Left lung (tissue), 10 donors: ENCODE measurements around the gene DTD1. TPM values are rescaled to one million over a fixed set of nuclear protein-coding genes. Genes with fewer than 3 reads are reported as not detected.

Experiments used
- ATAC-seq: fragments of 200-7000 bp; cut with Tn5 transposase; one replicate; pipeline ENCODE4 v1.9.1; 2020; ENCODE audit warnings: moderate library complexity
- DNase-seq, 4 donors: peaks; one replicate each; pipeline ENCODE4 v3.0.0-alpha.2; 2013 to 2020
- H3K27ac ChIP-seq, 2 donors: fragments of 200-600 bp; sonication (generic) in 1 of 2; one replicate each; pipeline versions ENCODE4 v1.5.0 to v1.8.0; 2020 to 2021
- H3K27me3 ChIP-seq, 2 donors: fragments of 200-600 bp; sonication (generic) in 1 of 2; one replicate each; pipeline versions ENCODE4 v1.5.0 to v1.8.0; 2020 to 2021
- H3K36me3 ChIP-seq, 2 donors: fragments of 200-600 bp; sonication (generic) in 1 of 2; one replicate each; pipeline versions ENCODE4 v1.5.0 to v1.8.0; 2020 to 2021
- H3K4me1 ChIP-seq, 2 donors: fragments of 200-600 bp; one replicate each; pipeline ENCODE4 v1.8.0; 2021
- H3K4me3 ChIP-seq, 2 donors: fragments of 200-600 bp; sonication (generic) in 1 of 2; one replicate each; pipeline versions ENCODE4 v1.5.0 to v1.8.0; 2020 to 2021; ENCODE audit warnings: mild to moderate bottlenecking in 1 of 2
- H3K9me3 ChIP-seq, 2 donors: fragments of 200-600 bp; sonication (generic) in 1 of 2; one replicate each; pipeline versions ENCODE4 v1.5.0 to v1.8.0; 2020 to 2021
- intact Hi-C, 2 donors: fragments of 100-400 bp; cut with DNase I; formaldehyde crosslinking; loops; one replicate each; pipeline versions ENCODE4 v1.11.2 to v1.14.2; 2022
- polyA plus RNA-seq, 6 donors: library from polyadenylated mRNA; unstranded; fragments of 120-200 nt; gene quantifications; one replicate each; pipeline ENCODE4 v1.2.1, GENCODE V29; 2013; ENCODE audit not compliant: insufficient read length in 6 of 6
- total RNA-seq, 2 donors: library from RNA; stranded (reverse); fragmentation: NEBNext Ultra II Directional; extraction: Animal tissue kit (Norgen Biotek cat#: 25700); gene quantifications; one replicate each; pipeline ENCODE4 v1.2.1, GENCODE V29; 2021
- TF ChIP-seq, protein P1 (sequence below), 2 donors: fragments of 200-600 bp; sonication (generic) in 1 of 2; IDR thresholded peaks; one replicate each; pipeline versions ENCODE4 v1.5.0 to v1.8.0; 2021; ENCODE audit warnings: antibody characterized with exemption in 2 of 2
- donor health status: DM: no; HTN: yes; CAD: no.
- donor health status: DM: no; HTN: no; CAD: no.

DTD1 gene
- total and polyA plus RNA-seq, 8 donors: 14.8 to 27.5 (median 25.6) TPM

DNA sequence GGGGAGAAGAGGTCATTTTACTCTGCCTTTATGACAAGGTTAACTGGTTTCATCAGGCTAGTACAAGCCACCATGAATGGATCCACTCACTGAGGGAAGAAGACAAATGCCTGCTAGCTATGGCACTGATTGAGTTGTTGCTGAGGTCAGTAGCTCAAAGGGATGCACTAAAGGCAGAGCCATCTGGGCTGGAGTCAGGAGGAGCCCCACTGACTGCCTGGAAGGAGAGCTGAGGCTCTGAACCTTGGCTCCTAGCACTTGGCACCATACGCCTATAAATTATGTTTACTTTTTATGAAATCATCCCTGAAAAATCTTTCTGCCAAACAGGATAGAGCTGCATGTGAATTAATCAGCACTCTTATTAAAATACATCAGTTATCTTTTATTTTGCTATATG, 104.6 kb downstream of the DTD1 start:
- intact Hi-C loops: no loop called here
- ATAC-seq: no peak
- Histone ChIP-seq H3K36me3 (no peaks in the 10 kb centered on the region), H3K4me3 (no peak overlapping the region), H3K27ac (no peak overlapping the region), H3K9me3 (no peaks in the 10 kb centered on the region), H3K27me3 (no peaks in the 10 kb centered on the region), H3K4me1 (no peaks in the 10 kb centered on the region)
- TF ChIP-seq, protein P1, sequence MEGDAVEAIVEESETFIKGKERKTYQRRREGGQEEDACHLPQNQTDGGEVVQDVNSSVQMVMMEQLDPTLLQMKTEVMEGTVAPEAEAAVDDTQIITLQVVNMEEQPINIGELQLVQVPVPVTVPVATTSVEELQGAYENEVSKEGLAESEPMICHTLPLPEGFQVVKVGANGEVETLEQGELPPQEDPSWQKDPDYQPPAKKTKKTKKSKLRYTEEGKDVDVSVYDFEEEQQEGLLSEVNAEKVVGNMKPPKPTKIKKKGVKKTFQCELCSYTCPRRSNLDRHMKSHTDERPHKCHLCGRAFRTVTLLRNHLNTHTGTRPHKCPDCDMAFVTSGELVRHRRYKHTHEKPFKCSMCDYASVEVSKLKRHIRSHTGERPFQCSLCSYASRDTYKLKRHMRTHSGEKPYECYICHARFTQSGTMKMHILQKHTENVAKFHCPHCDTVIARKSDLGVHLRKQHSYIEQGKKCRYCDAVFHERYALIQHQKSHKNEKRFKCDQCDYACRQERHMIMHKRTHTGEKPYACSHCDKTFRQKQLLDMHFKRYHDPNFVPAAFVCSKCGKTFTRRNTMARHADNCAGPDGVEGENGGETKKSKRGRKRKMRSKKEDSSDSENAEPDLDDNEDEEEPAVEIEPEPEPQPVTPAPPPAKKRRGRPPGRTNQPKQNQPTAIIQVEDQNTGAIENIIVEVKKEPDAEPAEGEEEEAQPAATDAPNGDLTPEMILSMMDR (IDR thresholded peaks at IDR 0.05): no peak
- no peak for DNase-seq

DNA sequence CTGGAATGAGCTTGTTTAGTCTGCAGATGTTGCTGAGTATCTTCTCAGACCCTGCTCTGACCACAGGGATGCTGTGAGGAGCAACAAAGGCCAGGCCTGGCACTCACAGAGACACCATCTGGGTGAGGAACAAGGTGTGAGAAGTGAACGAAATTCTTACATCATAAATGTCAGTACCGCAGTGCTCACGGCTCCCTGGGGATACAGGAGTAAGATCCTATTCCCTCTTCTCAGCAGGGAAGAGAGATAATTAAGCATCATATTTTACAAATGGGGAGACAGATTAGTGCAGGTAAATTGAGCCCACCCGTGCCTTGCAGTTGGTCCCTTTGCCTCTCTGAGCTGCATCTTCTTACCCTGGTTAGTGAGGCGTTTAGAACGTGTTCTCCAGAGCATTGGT, 106.2 kb downstream of the DTD1 start:
- no peaks in the 10 kb centered on the region for H3K9me3 ChIP-seq
- no peaks in the 10 kb centered on the region for H3K36me3 ChIP-seq
- DNase-seq (no peak), ATAC-seq (no peak)
- TF ChIP-seq, protein P1 (IDR thresholded peaks at IDR 0.05): no peak
- intact Hi-C loops: no loop called here
- no peak overlapping the region for H3K27ac ChIP-seq
- no peaks in the 10 kb centered on the region for H3K27me3 ChIP-seq
- H3K4me3 ChIP-seq: no peak overlapping the region
- no peaks in the 10 kb centered on the region for H3K4me1 ChIP-seq

DNA sequence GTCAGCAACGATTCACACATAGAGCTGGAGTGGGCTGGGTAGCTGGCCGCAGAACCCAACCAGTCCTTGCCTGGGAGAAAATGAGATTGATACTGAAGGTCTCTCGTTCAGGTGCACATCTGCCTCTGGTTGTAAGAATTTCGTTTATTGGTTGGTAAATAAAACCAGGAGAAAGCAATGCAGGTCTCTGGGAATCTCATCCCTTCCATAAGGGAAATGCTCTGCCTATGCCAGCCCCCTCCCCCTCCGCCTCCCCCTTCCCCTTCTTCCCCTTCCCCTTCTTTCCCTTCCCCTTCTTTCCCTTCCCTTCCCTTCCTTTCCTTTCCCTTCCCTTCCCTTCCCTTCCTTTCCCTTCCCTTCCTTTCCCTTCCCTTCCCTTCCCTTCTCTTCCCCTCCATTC, 107.3 kb downstream of the DTD1 start:
- no peaks in the 10 kb centered on the region for H3K36me3 ChIP-seq
- DNase-seq (no peak), ATAC-seq (no peak)
- H3K27me3 ChIP-seq: no peaks in the 10 kb centered on the region
- TF ChIP-seq, protein P1 (IDR thresholded peaks at IDR 0.05): no peak
- H3K4me3 ChIP-seq: no peak overlapping the region
- H3K9me3 ChIP-seq: no peaks in the 10 kb centered on the region
- H3K4me1 ChIP-seq: no peaks in the 10 kb centered on the region
- intact Hi-C loops: no loop called here
- no peak overlapping the region for H3K27ac ChIP-seq

DNA sequence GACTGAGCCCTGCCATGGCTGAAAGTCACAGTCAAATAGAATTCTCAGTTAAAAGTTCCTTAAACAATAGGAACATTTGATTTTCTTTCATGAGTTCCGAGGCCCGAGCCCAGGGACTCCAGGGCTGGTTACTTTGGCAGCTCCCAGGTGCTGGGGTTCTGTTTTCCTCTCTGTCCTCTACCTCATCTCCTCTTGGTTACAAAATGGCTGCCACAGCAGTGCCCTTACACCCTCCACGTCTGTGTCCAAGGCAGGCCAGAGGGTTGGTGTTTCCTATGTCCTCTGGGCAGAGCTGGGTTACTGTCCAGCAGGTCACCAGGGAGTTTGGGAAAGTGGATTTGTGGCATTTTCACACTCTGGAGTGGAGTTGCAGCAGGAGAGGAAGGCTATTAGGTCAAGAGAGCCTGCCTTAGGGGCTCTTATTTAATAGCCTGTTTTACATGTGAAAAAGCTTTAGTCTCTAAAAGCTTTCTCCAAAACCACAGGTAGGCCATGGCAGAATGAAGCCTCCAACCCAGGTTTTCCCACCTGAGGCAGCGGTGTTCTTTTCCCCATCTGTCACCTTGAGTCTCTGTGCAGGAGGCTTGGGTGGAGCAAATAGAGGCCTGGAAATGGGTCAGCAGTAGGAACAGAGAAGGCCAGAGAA, 111.0 kb downstream of the DTD1 start:
- TF ChIP-seq, protein P1 (IDR thresholded peaks at IDR 0.05): no peak
- intact Hi-C loops: no loop called here
- H3K36me3 ChIP-seq: no peaks in the 10 kb centered on the region
- H3K27ac ChIP-seq: no peak overlapping the region
- H3K4me1 ChIP-seq: no peaks in the 10 kb centered on the region
- DNase-seq: no peak
- H3K27me3 ChIP-seq: no peaks in the 10 kb centered on the region
- no peak overlapping the region for H3K4me3 ChIP-seq
- H3K9me3 ChIP-seq: no peaks in the 10 kb centered on the region
- ATAC-seq: no peak

DNA sequence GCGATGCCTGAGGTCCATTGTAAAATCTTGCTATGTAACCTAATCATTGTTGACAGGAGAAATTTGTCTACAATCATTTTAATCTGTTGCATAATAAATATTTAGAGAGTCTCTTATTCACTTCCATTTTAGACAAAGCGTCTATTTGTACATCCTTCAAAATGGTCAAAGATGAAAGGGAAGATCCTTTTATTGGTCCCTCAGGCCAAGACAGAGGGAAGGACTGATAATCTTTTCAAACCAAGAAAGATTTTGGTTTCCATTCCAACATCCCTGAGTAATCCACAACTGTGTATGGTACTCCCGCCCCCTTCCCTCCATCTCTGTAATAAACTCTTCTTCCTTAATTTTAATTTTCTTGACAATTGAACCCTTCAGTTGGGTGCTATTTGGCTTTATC, 114.1 kb downstream of the DTD1 start:
- no peak for ATAC-seq
- no peak overlapping the region for H3K4me3 ChIP-seq
- H3K36me3 ChIP-seq: no peaks in the 10 kb centered on the region
- TF ChIP-seq, protein P1 (IDR thresholded peaks at IDR 0.05): no peak
- intact Hi-C loops: no loop called here
- no peaks in the 10 kb centered on the region for H3K9me3 ChIP-seq
- peaks cover 0 to 3% of the 10 kb centered on the region in 2 donors for H3K4me1 ChIP-seq
- no peak overlapping the region for H3K27ac ChIP-seq
- no peaks in the 10 kb centered on the region for H3K27me3 ChIP-seq
- no peak for DNase-seq
